Thyroid gland (tissue), 4 donors: Measurements from ENCODE around the gene SLC45A1. TPM values are rescaled to one million over a fixed set of nuclear protein-coding genes. Genes with fewer than 3 reads are reported as not detected.

ENCODE experiments used
- DNase-seq, 2 donors: peaks; one replicate each; pipeline ENCODE4 v3.0.0-alpha.2; 2019
- H3K27ac ChIP-seq, 3 donors: fragments of 200-600 bp; sonication (generic); 1 replicate in 2 of 3; 2 replicates in 1 of 3; pipeline ENCODE4 v1.5.1; 2016 to 2019; ENCODE audit warnings: mild to moderate bottlenecking in 1 of 3, moderate library complexity in 1 of 3
- H3K27me3 ChIP-seq: fragments of 200-600 bp; sonication (generic); one replicate; pipeline ENCODE4 v1.5.1; 2019
- H3K36me3 ChIP-seq, 2 donors: fragments of 200-600 bp; sonication (generic); one replicate each; pipeline ENCODE4 v1.5.1; 2016 to 2019
- H3K4me1 ChIP-seq, 2 donors: fragments of 200-600 bp; sonication (generic); one replicate each; pipeline ENCODE4 v1.5.1; 2017 to 2019
- H3K4me3 ChIP-seq, 3 donors: fragments of 200-600 bp; sonication (generic); replicated peaks in 1 of 3; 1 replicate in 2 of 3; 2 replicates in 1 of 3; pipeline ENCODE4 v1.5.1; 2016; ENCODE audit warnings: mild to moderate bottlenecking in 1 of 3
- H3K9me3 ChIP-seq: fragments of 200-600 bp; sonication (generic); one replicate; pipeline ENCODE4 v1.5.1; 2017
- POLR2A ChIP-seq, 2 donors: fragments of 450-650 bp; IDR thresholded peaks; one replicate each; pipeline ENCODE4 v1.6.1; 2017; ENCODE audit warnings: antibody characterized with exemption in 2 of 2, mild to moderate bottlenecking in 2 of 2, moderate library complexity in 1 of 2
- WGBS, 2 donors: methylation state at CpG; one replicate each; pipeline ENCODE4 v1.1.5; 2017; 5-methylcytosine and 5-hydroxymethylcytosine counted together
- intact Hi-C: fragments of 100-400 bp; cut with DNase I; formaldehyde crosslinking; loops from one replicate; pipeline ENCODE4 v1.15.1; 2023
- total RNA-seq, 4 donors: library from RNA; depleted of rRNA; stranded (reverse); fragments of >200 nt; gene quantifications; one replicate each; pipeline ENCODE4 v1.2.3, GENCODE V29; 2016
- TF ChIP-seq, protein P1 (sequence below), 6 experiments: fragments of 200-600 bp in 3 of 6; fragments of 450-650 bp in 3 of 6; sonication (generic) in 3 of 6; IDR thresholded peaks; one replicate each; pipeline ENCODE4 v1.5.1; 2016 to 2019; ENCODE audit warnings: antibody characterized with exemption in 6 of 6, mild to moderate bottlenecking in 2 of 6, inconsistent platforms in 1 of 6, moderate library complexity in 1 of 6

The SLC45A1 gene
- total RNA-seq, 4 donors from 2014 or later = 1.6 to 4.8 (median 3.0) TPM

DNA sequence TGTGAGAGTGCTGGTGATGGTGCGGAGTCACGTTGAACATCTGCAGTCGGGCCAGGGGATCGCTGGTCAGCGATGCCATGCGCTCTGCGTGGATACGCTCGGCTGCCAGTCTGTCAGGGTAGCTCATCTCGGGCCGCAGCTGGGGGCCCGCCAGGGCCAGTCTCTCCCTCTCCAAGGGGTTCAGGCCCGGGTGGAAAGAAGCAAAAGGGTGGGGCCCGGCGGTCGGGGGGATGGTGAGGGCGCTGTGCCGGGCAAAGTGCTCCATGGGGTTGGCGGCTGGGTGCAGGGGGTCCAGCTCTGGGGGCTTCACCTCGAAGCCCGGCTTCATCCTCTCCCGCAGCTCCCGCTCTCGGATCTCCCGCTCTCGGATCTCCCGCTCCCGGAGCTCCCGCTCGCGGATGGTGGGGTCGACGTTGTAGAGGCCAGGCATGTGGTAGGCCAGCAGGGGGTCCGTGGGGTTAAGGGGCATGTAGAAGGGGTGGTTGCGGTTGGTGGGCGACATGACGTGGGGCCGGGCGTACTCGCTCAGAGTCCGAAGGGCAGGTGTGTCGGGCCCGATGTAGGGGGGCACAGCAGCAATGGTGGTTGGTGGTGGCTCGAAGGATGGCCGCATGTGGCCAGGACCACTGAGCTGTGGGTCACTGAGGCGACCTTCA lies 40.5 kb downstream of the SLC45A1 start:
- DNase-seq = no peak
- 93 to 96% methylated on average over 42 to 46 of the region's 46 CpGs for WGBS, 2 donors
- Histone ChIP-seq H3K9me3 (no peaks in the 10 kb centered on the region), H3K4me3 (no peak overlapping the region), H3K36me3 (peaks cover 88 to 93% of the 10 kb centered on the region in 2 donors), H3K27ac (no peak overlapping the region), H3K4me1 (peaks cover 2 to 10% of the 10 kb centered on the region in 2 donors), H3K27me3 (no peaks in the 10 kb centered on the region)
- TF ChIP-seq, protein P1, sequence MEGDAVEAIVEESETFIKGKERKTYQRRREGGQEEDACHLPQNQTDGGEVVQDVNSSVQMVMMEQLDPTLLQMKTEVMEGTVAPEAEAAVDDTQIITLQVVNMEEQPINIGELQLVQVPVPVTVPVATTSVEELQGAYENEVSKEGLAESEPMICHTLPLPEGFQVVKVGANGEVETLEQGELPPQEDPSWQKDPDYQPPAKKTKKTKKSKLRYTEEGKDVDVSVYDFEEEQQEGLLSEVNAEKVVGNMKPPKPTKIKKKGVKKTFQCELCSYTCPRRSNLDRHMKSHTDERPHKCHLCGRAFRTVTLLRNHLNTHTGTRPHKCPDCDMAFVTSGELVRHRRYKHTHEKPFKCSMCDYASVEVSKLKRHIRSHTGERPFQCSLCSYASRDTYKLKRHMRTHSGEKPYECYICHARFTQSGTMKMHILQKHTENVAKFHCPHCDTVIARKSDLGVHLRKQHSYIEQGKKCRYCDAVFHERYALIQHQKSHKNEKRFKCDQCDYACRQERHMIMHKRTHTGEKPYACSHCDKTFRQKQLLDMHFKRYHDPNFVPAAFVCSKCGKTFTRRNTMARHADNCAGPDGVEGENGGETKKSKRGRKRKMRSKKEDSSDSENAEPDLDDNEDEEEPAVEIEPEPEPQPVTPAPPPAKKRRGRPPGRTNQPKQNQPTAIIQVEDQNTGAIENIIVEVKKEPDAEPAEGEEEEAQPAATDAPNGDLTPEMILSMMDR (IDR thresholded peaks at IDR 0.05) = no peak
- no peak for TF ChIP-seq POLR2A (IDR thresholded peaks at IDR 0.05)
- intact Hi-C loops = no loop called here

DNA sequence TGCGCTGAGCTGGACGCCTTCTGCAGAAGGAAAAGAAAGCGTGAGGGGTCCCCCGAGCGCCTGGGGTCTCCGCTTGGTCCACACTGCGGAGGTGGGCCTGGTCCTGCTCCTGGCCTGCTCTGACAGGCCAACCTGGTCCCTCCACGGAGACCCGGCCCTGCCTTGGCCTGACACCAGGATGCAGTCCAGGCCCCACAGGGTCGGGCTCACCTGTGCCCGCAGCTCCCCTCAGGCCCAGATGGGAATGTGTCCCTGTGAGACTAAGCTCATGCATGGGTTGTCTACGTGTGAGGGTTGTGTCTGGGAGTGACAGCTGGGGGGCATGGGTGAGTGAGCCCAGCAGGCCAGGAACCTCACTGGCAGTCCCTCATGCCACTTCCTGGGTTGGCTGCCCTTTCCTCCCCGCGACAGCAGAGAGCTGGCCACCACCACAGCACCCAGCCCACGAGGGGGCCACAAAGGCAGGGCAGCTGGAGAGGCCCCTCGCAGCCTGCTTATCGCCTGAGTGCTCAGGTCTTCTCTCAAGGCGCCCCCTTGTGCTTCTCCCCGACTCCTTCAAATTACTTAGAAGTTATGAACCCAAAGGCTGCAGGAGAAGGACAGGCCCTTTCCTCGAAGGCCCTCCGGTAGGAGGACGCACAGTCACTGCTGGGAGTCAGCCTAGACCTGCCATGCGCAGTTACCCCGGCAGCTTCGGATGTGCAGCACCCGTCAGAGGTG lies 41.1 kb downstream of the SLC45A1 start:
- no peak overlapping the region for H3K4me3 ChIP-seq
- H3K9me3 ChIP-seq = no peaks in the 10 kb centered on the region
- TF ChIP-seq, protein P1 (IDR thresholded peaks at IDR 0.05) = no peak
- H3K4me1 ChIP-seq = peaks cover 9 to 10% of the 10 kb centered on the region in 2 donors
- H3K36me3 ChIP-seq = peaks cover 87 to 90% of the 10 kb centered on the region in 2 donors
- H3K27ac ChIP-seq = no peak overlapping the region
- intact Hi-C loops = no loop called here
- WGBS, 2 donors = 86 to 91% methylated on average over 16 to 21 of the region's 26 CpGs
- H3K27me3 ChIP-seq = no peaks in the 10 kb centered on the region
- DNase-seq = peak in 1 of 2 donors; percentile 1

DNA sequence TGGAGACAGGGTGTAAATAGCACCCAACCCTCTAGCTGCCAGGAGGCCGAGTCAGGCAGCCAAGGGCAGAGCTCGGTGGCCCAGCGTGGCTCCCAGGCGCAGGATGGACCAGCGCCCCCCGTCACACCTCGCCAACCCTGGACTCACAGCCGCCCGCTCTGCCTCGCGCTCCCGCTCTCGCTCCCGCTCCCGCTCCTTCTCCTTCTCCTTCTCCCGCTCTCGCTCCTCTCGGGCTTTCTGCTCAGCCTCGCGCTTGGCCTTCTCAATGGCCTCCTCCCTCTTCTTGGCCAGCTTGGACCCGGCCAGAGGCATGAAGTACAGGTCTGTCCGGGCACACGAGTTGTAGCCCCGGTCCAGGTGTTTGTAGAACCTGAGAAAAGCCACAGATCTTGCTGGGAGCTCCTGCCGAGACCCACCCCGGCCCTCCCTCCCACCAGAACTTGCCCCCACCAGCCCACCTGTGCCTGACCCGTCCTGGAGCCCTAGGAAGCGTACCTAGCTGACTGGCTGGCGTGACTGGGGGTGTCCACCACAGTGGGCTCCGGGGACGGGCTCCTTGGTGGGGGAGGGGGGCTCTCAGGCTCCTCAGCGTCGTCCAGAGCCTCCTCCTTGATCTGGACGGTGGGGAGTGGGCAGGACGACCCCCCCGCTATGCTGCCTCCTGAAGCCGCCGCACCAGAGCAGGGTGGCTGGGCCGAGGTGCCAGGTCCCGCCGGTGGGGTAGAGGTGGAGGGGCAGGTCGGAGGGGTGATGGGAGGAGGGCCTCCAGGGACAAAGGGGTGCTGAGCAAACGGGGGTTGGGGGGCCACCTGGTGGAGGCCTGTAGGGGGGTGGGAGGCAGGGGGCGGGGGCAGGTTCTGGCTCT lies 41.9 kb downstream of the SLC45A1 start:
- WGBS, 2 donors = 95 to 96% methylated on average over 27 to 42 of the region's 44 CpGs
- no peak overlapping the region for H3K27ac ChIP-seq
- no peaks in the 10 kb centered on the region for H3K9me3 ChIP-seq
- H3K27me3 ChIP-seq = no peaks in the 10 kb centered on the region
- peaks cover 80 to 86% of the 10 kb centered on the region in 2 donors for H3K36me3 ChIP-seq
- peaks cover 17 to 18% of the 10 kb centered on the region in 2 donors for H3K4me1 ChIP-seq
- TF ChIP-seq, protein P1 (IDR thresholded peaks at IDR 0.05) = no peak
- TF ChIP-seq POLR2A (IDR thresholded peaks at IDR 0.05) = no peak
- intact Hi-C loops = no loop called here
- DNase-seq = peak in 1 of 2 donors; percentile 1
- no peak overlapping the region for H3K4me3 ChIP-seq

DNA sequence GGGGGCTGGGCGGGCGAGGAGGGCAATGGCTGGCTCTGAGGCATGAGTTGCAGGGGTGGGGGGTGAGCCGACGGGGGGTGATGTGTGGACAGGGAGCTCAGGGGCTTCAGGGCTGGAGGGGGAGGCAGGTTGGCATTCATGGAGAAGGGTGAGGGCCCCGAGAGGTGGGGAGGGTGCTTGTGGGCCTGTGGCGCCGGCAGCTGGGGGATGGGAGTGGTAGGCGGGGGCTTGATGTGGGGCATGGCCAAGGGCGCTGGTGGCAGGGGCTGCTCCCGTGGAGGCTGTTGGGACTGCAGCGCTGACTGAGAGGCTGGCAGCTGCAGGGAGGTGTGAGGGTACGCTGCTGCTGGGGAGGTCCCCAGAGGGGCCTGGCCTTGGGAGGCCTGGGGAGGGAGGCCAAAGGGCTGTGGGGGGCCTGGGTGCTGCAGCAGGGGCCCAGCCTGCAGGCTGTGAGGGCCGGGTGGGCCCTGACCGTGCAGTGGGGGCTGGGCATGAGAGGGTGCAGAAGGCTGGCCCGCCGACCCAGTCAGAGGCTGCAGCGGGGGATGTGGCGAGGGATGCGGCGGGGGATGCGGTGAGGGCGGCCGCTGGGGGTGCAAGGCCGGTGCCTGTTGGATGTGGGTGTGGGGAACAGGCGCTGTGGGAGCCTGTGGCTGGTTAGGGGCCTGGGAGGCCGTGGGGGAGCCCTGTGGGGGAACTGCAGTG lies 42.7 kb downstream of the SLC45A1 start:
- intact Hi-C loops = no loop called here
- peaks cover 24 to 25% of the 10 kb centered on the region in 2 donors for H3K4me1 ChIP-seq
- peaks cover 74 to 78% of the 10 kb centered on the region in 2 donors for H3K36me3 ChIP-seq
- DNase-seq = peak in 1 of 2 donors; percentile 1
- TF ChIP-seq, protein P1 (IDR thresholded peaks at IDR 0.05) = no peak
- no peak for TF ChIP-seq POLR2A (IDR thresholded peaks at IDR 0.05)
- no peak overlapping the region for H3K27ac ChIP-seq
- H3K9me3 ChIP-seq = no peaks in the 10 kb centered on the region
- H3K4me3 ChIP-seq = no peak overlapping the region
- no peaks in the 10 kb centered on the region for H3K27me3 ChIP-seq
- WGBS, 2 donors = 91 to 93% methylated on average over 22 to 24 of the region's 26 CpGs
